GM12891 (cell line): ENCODE measurements around the gene HCN1.

Experiments used
- DNase-seq: peaks from one replicate; pipeline ENCODE4 v3.0.0; 2011; ENCODE audit warnings: low spot score; ENCODE audit not compliant: insufficient read length
- FAIRE-seq: peaks from 2 replicates; lab custom pipeline; 2011; peaks lifted over from hg19 to GRCh38; lab: Jason Lieb, UNC
- PAX5 ChIP-seq: IDR thresholded peaks from 2 replicates; pipeline ENCODE4 v1.6.1; 2011; ENCODE audit warnings: low read length, moderate library complexity, mild to moderate bottlenecking; ENCODE audit not compliant: insufficient read depth, severe bottlenecking
- POLR2A ChIP-seq: IDR thresholded peaks from 2 replicates; pipeline ENCODE4 v1.6.1; 2011; ENCODE audit warnings: low read depth, low read length, control low read depth
- POLR2AphosphoS5 ChIP-seq: IDR thresholded peaks from 2 replicates; pipeline ENCODE4 v1.6.1; 2011; ENCODE audit warnings: low read depth, low read length, control low read depth
- POU2F2 ChIP-seq: IDR thresholded peaks from 2 replicates; pipeline ENCODE4 v1.6.1; 2011; ENCODE audit warnings: low read depth, mild to moderate bottlenecking, control low read depth, low read length, moderate library complexity
- SPI1 ChIP-seq: IDR thresholded peaks from 2 replicates; pipeline ENCODE4 v1.6.1; 2011; ENCODE audit warnings: low read depth, low read length, control low read depth
- TAF1 ChIP-seq: IDR thresholded peaks from 2 replicates; pipeline ENCODE4 v1.6.1; 2011; ENCODE audit warnings: low read depth, low read length, control low read depth

HCN1 gene

DNA sequence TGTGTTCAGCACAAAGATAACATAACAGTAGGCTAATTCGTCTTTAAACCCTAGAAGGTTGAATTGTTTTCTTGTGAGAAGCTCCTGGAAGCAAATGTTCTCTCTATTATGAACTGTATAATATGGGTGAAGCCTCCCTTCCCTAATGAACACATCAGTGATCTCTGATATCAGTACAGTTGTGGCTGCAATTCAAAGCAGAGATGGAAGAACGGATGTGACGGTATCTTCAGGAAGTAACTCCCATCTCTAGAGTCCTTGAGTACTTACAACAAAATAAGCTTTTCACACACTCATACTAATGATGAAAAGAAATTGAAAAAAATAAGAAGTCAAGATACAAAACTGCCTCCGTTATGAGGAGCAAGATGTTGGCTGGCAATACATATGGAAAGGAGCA is 4.5 kb downstream of the HCN1 start:
- FAIRE-seq (no peak), DNase-seq (no peak)
- TF ChIP-seq SPI1: no peak
- no peak for TF ChIP-seq PAX5
- no peak for TF ChIP-seq POLR2A
- no peak for TF ChIP-seq POLR2AphosphoS5
- TF ChIP-seq POU2F2: no peak
- no peak for TF ChIP-seq TAF1

DNA sequence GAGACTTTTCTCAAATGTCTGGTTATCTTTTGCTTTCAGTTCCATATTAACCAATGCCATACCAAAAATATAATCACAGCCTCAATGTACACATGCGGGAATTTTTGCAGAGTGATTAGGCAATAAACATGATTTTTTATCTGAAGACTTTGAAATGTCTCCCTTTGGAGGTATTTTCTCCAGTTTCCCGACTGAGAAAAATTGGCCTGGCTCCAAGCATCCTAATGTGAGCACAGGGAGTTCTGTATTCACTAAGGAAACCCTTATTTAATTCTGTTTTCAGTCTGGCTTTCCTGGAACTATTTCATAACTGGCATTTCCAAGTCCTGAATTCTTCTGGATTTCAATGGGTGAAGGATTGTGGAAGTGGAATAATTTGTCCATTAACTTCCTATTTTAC is 8.5 kb downstream of the HCN1 start:
- FAIRE-seq (no peak), DNase-seq (no peak)
- TF ChIP-seq POU2F2 (no peak), POLR2AphosphoS5 (no peak), POLR2A (no peak), PAX5 (no peak), SPI1 (no peak), TAF1 (no peak)

- DNase-seq (no peak), FAIRE-seq (no peak)
- TF ChIP-seq POLR2AphosphoS5: no peak
- no peak for TF ChIP-seq POLR2A
- no peak for TF ChIP-seq POU2F2
- no peak for TF ChIP-seq PAX5
- TF ChIP-seq SPI1: no peak
- TF ChIP-seq TAF1: no peak
Measured at GRCh38 chr5:45686620-45687019, 9.6 kb downstream of the HCN1 start.

DNA sequence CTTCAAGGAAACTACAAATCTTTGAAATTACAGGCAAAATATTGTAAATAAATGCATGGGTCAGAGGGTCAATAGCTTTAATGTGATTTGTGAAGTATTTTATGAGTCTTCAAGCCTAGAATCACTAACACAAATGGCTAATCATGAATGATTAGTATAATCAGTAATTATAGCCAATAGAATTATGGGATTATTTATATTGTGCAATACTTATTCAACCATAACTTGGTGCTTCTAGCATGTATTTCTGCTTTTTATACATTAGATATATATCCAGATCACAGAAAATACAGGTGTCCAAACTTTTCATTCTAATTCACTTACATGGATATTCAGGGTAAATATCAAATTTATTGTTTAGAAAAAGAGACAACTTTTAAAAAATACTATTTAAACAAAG is 12.1 kb downstream of the HCN1 start:
- FAIRE-seq (no peak), DNase-seq (no peak)
- no peak for TF ChIP-seq SPI1
- no peak for TF ChIP-seq PAX5
- no peak for TF ChIP-seq POU2F2
- no peak for TF ChIP-seq POLR2A
- no peak for TF ChIP-seq POLR2AphosphoS5

GRCh38 chr5:45680950-45681349 is 15.2 kb downstream of the HCN1 start:
- TF ChIP-seq POU2F2 (no peak), PAX5 (no peak), POLR2AphosphoS5 (no peak), SPI1 (no peak), POLR2A (no peak), TAF1 (no peak)
- DNase-seq (no peak), FAIRE-seq (no peak)

DNA sequence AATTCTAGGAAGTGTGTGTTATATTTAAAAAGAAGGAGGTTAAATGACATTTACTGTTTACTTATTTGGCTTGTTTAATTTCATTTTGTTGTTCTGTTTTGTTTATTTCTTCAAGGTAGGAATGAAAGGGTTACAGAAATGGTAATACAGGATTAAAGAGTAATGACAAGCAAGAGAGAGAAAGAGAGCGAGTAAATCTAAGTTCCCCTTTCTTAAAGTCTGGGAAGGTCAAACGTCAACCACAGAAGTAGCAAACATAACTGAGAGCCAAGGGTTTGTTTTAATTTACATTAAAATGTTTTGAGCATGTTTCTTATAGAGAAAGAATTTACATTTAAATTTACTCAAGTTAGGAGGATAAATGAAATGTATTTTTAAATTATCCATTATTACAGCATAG is 18.7 kb downstream of the HCN1 start:
- no peak for TF ChIP-seq TAF1
- no peak for TF ChIP-seq PAX5
- TF ChIP-seq POLR2A: no peak
- TF ChIP-seq POU2F2: no peak
- no peak for TF ChIP-seq SPI1
- TF ChIP-seq POLR2AphosphoS5: no peak
- DNase-seq (no peak), FAIRE-seq (no peak)

DNA sequence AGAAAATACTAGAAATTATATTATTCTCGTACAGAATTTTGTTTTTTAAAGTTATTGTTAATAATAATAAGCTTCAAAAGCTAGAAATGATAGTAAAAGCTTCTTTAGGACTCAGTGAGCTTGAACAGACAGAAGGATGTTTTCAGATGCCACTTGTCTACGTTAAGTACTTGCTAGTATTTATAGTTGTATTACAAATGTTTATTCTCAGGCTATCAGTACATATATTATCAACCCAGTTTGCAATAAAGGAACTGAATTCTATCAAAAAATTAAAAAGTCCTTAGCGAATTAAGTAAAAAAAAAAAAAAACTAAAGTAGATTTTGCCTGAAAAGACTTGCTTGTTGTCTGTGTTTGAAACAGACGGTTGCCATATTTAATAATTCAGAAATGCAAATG is 23.9 kb downstream of the HCN1 start:
- FAIRE-seq (no peak), DNase-seq (no peak)
- TF ChIP-seq POLR2A (no peak), POLR2AphosphoS5 (no peak), TAF1 (no peak), POU2F2 (no peak), SPI1 (no peak), PAX5 (no peak)

GRCh38 chr5:45648744-45649143 is 47.4 kb downstream of the HCN1 start:
- no peak for FAIRE-seq

DNA sequence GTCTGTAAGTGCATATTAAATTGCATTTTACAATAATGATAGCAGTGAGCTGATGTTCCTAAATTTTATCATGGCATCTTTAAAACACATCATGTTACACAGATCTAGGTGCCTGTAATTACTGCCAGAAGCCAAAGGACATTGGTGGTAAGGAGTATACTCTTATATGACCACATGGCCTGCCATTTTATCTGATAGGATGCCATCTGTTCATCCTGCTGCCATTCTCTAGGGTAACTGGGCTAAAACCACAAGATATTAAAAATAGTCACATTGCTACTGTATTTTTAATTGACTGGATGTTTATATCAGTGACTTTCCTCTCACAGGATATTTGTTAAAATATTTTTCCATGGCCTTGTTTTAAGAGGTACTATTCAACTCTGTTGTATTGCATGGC is 53.1 kb downstream of the HCN1 start:
- TF ChIP-seq SPI1 (no peak), TAF1 (no peak), POLR2AphosphoS5 (no peak), POLR2A (no peak), POU2F2 (no peak), PAX5 (no peak)
- no peak for FAIRE-seq
- DNase-seq: no peak

More at GRCh38 chr5:45648744-45649143, 47.4 kb downstream of the HCN1 start:
- no peak for DNase-seq
- TF ChIP-seq POLR2A (no peak), TAF1 (no peak), PAX5 (no peak)

GRCh38 chr5:45642370-45642769 is 53.8 kb downstream of the HCN1 start:
- DNase-seq (no peak), FAIRE-seq (no peak)
- TF ChIP-seq SPI1 (no peak), POLR2AphosphoS5 (no peak), POLR2A (no peak), PAX5 (no peak), POU2F2 (no peak), TAF1 (no peak)

DNA sequence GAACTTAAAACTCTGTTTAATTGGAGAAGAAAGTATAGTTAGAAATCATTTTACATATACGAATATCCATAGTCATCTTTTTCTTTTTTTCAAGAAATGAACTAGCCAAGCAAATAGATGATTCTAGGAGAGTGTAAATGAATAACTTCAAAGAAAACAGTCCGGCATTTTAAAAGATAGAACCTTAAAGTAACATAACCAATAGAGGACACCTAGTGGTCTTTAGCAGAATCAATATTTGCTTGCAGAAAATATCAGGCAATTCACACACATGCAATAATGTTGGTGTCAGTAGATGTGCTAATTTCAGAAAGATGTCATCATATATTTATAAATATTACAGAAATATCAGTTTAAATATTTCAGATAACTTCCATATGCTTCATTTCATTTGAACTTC is 57.1 kb downstream of the HCN1 start:
- FAIRE-seq (no peak), DNase-seq (no peak)
- TF ChIP-seq POLR2AphosphoS5 (no peak), PAX5 (no peak), TAF1 (no peak), POU2F2 (no peak), SPI1 (no peak), POLR2A (no peak)
